K562 (cell line): ENCODE data around the gene IL10RB. TPM values are rescaled to one million over a fixed set of nuclear protein-coding genes. Genes with fewer than 3 reads are reported as not detected.

Experiments used
- ATF7 ChIP-seq: fragments of 450-650 bp; IDR thresholded peaks from 2 replicates; pipeline ENCODE4 v1.7.1; 2014; ENCODE audit warnings: mild to moderate bottlenecking, moderate library complexity
- BRCA1 ChIP-seq, 2 experiments: fragments of 450-650 bp in 1 of 2; sonication (generic) in 1 of 2; formaldehyde crosslinking in 1 of 2; IDR thresholded peaks; 2 replicates each; pipeline versions ENCODE4 v1.5.0 to v1.6.1; 2017 to 2020; ENCODE audit warnings: mild to moderate bottlenecking in 1 of 2, missing genetic modification reagents in 1 of 2
- EP300 ChIP-seq: IDR thresholded peaks from 2 replicates; pipeline ENCODE4 v1.6.1; 2012; ENCODE audit warnings: low read length, improper control_type of control experiment
- GTF2E2 ChIP-seq: fragments of 200-800 bp; sonication (Bioruptor generic); IDR thresholded peaks from 2 replicates; pipeline ENCODE4 v1.6.1; 2016; ENCODE audit warnings: missing genetic modification characterization, missing compliant biosample characterization
- MTF1 ChIP-seq: fragments of 250-450 bp; sonication (Bioruptor Pico); IDR thresholded peaks from 2 replicates; pipeline ENCODE4 v1.9.0; 2021; ENCODE audit warnings: moderate library complexity, mild to moderate bottlenecking, inconsistent platforms, borderline replicate concordance
- NCOA6 ChIP-seq: fragments of 450-650 bp; IDR thresholded peaks from 2 replicates; pipeline ENCODE4 v1.6.1; 2017; ENCODE audit warnings: mild to moderate bottlenecking
- PTBP1 ChIP-seq: fragments of 200-400 bp; formaldehyde crosslinking; IDR thresholded peaks from 2 replicates; pipeline ENCODE4 v1.6.1; 2017; ENCODE audit warnings: low read depth, low read length
- RBM25 ChIP-seq: fragments of 200-400 bp; formaldehyde crosslinking; IDR thresholded peaks from 2 replicates; pipeline ENCODE4 v1.6.1; 2018; ENCODE audit warnings: low read length, low read depth, moderate library complexity; ENCODE audit not compliant: severe bottlenecking
- SNRNP70 ChIP-seq: fragments of 200-400 bp; formaldehyde crosslinking; optimal IDR thresholded peaks from 2 replicates; pipeline ENCODE3; 2017; ENCODE audit warnings: low read depth, low read length
- STAT5A ChIP-seq: IDR thresholded peaks from 2 replicates; pipeline ENCODE4 v1.6.1; 2012; ENCODE audit warnings: low read length, inconsistent platforms, borderline replicate concordance
- TSC22D4 ChIP-seq: fragments of 450-650 bp; IDR thresholded peaks from 2 replicates; pipeline ENCODE4 v1.6.1; 2016; ENCODE audit warnings: missing genetic modification characterization, missing biosample characterization, control low read depth
- ZNF23 ChIP-seq: fragments of 250-450 bp; sonication (Bioruptor Pico); IDR thresholded peaks from 2 replicates; pipeline ENCODE4 v1.4.0; 2020; ENCODE audit warnings: mild to moderate bottlenecking
- polyA plus RNA-seq, 8 experiments: library from polyadenylated mRNA; depleted of rRNA in 4 of 8; stranded (reverse) in 5 of 8; unstranded in 3 of 8; fragments of >200 nt; fragmentation: Nextera tagmentation in 2 of 8; fragmentation: Illumina TruSeq in 1 of 8; extraction: Ambion mirVana in 2 of 8; extraction: Trizol in 1 of 8; gene quantifications; 2 replicates each; pipeline versions ENCODE4 v1.2.1 to v1.2.3, GENCODE V29; 2011 to 2014; ENCODE audit warnings: inconsistent platforms in 1 of 8, missing spikeins in 1 of 8
- total RNA-seq, 7 experiments: library from RNA; depleted of rRNA in 6 of 7; stranded (reverse); fragments of >200 nt in 6 of 7; fragmentation: Illumina TruSeq in 2 of 7; extraction: Trizol in 2 of 7; gene quantifications; 2 replicates each; pipeline versions ENCODE4 v1.2.1 to v1.2.3, GENCODE V29; 2011 to 2021; ENCODE audit warnings: low replicate concordance in 1 of 7
- TF ChIP-seq, protein P1 (sequence below): fragments of 250-450 bp; sonication (Bioruptor Pico); IDR thresholded peaks from 2 replicates; pipeline ENCODE4 v1.5.0; 2021
- TF ChIP-seq, protein P2 (sequence below): fragments of 250-450 bp; sonication (Bioruptor Pico); IDR thresholded peaks from 2 replicates; pipeline ENCODE4 v1.9.0; 2021; ENCODE audit warnings: mild to moderate bottlenecking, inconsistent platforms
- TF ChIP-seq, protein P3 (sequence below), 3 experiments: fragments of 200-800 bp in 1 of 3; sonication (Bioruptor generic) in 1 of 3; sonication (generic) in 1 of 3; formaldehyde crosslinking in 1 of 3; IDR thresholded peaks; 2 replicates each; pipeline versions ENCODE4 v1.6.1 to v1.8.0; 2016 to 2022; ENCODE audit warnings: mild to moderate bottlenecking in 2 of 3, missing compliant biosample characterization in 2 of 3, missing genetic modification characterization in 2 of 3, missing genetic modification reagents in 1 of 3
- TF ChIP-seq, protein P4 (sequence below): sonication (generic); formaldehyde crosslinking; IDR thresholded peaks from 2 replicates; pipeline ENCODE4 v1.5.0; 2020; ENCODE audit warnings: missing genetic modification reagents
- TF ChIP-seq, protein P5 (sequence below): sonication (generic); formaldehyde crosslinking; IDR thresholded peaks from 2 replicates; pipeline ENCODE4 v1.8.0; 2022; ENCODE audit warnings: mild to moderate bottlenecking, missing genetic modification reagents

Gene IL10RB
- total and polyA plus RNA-seq, 9 of the 15 experiments (the other 6 are each of a cell fraction or from before 2014, with no cell fraction given) = 10.9 to 33.8 (median 23.0) TPM

DNA sequence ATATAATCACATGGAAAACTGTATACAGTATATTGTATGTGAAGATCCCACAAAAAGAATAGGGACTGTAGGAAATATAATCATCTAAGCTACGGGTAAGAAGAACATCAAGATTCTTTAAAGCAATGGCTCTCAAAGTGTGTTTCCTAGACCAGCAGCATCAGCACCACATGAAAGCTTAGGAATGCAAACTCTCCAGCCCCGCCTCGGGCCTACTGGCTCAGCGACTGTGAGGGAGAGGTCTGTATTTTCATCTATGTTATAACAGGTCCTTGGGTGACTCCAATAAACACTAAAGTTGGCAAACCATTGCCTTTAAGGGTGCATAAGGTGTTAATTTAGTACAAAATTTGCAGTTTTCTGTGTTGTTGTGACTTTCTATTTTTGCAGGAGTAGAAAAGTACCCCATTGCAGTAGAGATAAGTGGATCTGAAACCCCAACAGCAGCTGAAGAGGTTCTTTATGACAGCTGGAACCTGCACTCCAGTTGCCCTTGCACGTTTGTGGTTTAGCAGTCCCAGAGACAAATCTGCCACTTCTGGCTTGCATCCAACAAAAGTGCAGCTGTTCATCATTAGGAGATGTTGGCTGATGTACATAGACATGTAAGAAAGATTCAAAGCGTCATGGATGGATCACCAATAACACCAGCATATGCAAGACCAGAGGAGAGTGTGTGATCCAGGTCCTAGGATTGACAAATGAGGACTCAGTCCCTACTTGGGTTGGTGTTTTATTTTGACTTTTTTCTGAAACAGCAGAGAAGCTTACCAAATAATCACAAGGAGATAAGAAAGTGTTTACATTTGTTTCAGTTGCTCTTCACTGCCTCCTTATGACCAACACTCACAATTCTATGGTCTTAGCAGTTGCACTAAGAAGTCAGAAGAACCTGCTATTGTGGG, 42.7 kb downstream of the IL10RB start (continued):
- TF ChIP-seq MTF1 (CRISPR knock-in tag) (no peak), EP300 (no peak; the same call in 1 of the 2 replicates), GTF2E2 (tag) (no peak), NCOA6 (no peak), BRCA1 (IDR thresholded peaks at IDR 0.05) (no peak), BRCA1 (CRISPR knock-in tag; IDR thresholded peaks at IDR 0.05) (no peak), STAT5A (no peak), SNRNP70 (no peak), RBM25 (no peak), PTBP1 (no peak), TSC22D4 (tag) (no peak), ZNF23 (no peak), ATF7 (0 out of 2 replicates have a peak, but pooled peaks have one; percentile 19)
- TF ChIP-seq, protein P1, sequence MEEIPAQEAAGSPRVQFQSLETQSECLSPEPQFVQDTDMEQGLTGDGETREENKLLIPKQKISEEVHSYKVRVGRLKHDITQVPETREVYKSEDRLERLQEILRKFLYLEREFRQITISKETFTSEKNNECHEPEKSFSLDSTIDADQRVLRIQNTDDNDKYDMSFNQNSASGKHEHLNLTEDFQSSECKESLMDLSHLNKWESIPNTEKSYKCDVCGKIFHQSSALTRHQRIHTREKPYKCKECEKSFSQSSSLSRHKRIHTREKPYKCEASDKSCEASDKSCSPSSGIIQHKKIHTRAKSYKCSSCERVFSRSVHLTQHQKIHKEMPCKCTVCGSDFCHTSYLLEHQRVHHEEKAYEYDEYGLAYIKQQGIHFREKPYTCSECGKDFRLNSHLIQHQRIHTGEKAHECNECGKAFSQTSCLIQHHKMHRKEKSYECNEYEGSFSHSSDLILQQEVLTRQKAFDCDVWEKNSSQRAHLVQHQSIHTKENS = no peak
- TF ChIP-seq, protein P2, sequence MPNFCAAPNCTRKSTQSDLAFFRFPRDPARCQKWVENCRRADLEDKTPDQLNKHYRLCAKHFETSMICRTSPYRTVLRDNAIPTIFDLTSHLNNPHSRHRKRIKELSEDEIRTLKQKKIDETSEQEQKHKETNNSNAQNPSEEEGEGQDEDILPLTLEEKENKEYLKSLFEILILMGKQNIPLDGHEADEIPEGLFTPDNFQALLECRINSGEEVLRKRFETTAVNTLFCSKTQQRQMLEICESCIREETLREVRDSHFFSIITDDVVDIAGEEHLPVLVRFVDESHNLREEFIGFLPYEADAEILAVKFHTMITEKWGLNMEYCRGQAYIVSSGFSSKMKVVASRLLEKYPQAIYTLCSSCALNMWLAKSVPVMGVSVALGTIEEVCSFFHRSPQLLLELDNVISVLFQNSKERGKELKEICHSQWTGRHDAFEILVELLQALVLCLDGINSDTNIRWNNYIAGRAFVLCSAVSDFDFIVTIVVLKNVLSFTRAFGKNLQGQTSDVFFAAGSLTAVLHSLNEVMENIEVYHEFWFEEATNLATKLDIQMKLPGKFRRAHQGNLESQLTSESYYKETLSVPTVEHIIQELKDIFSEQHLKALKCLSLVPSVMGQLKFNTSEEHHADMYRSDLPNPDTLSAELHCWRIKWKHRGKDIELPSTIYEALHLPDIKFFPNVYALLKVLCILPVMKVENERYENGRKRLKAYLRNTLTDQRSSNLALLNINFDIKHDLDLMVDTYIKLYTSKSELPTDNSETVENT (CRISPR knock-in tag) = no peak
- TF ChIP-seq, protein P3, sequence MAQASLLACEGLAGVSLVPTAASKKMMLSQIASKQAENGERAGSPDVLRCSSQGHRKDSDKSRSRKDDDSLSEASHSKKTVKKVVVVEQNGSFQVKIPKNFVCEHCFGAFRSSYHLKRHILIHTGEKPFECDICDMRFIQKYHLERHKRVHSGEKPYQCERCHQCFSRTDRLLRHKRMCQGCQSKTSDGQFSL (CRISPR knock-in tag; IDR thresholded peaks at IDR 0.05) = no peak
- TF ChIP-seq, protein P3 (tag; IDR thresholded peaks at IDR 0.05) = no peak
- TF ChIP-seq, protein P4, sequence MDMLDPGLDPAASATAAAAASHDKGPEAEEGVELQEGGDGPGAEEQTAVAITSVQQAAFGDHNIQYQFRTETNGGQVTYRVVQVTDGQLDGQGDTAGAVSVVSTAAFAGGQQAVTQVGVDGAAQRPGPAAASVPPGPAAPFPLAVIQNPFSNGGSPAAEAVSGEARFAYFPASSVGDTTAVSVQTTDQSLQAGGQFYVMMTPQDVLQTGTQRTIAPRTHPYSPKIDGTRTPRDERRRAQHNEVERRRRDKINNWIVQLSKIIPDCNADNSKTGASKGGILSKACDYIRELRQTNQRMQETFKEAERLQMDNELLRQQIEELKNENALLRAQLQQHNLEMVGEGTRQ (CRISPR knock-in tag) = no peak
- TF ChIP-seq, protein P5, sequence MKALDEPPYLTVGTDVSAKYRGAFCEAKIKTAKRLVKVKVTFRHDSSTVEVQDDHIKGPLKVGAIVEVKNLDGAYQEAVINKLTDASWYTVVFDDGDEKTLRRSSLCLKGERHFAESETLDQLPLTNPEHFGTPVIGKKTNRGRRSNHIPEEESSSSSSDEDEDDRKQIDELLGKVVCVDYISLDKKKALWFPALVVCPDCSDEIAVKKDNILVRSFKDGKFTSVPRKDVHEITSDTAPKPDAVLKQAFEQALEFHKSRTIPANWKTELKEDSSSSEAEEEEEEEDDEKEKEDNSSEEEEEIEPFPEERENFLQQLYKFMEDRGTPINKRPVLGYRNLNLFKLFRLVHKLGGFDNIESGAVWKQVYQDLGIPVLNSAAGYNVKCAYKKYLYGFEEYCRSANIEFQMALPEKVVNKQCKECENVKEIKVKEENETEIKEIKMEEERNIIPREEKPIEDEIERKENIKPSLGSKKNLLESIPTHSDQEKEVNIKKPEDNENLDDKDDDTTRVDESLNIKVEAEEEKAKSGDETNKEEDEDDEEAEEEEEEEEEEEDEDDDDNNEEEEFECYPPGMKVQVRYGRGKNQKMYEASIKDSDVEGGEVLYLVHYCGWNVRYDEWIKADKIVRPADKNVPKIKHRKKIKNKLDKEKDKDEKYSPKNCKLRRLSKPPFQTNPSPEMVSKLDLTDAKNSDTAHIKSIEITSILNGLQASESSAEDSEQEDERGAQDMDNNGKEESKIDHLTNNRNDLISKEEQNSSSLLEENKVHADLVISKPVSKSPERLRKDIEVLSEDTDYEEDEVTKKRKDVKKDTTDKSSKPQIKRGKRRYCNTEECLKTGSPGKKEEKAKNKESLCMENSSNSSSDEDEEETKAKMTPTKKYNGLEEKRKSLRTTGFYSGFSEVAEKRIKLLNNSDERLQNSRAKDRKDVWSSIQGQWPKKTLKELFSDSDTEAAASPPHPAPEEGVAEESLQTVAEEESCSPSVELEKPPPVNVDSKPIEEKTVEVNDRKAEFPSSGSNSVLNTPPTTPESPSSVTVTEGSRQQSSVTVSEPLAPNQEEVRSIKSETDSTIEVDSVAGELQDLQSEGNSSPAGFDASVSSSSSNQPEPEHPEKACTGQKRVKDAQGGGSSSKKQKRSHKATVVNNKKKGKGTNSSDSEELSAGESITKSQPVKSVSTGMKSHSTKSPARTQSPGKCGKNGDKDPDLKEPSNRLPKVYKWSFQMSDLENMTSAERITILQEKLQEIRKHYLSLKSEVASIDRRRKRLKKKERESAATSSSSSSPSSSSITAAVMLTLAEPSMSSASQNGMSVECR (CRISPR knock-in tag) = no peak
